GM12865 (cell line): ENCODE measurements around the gene SYNRG.
"Not testable (repeated sequence)": the region's sequence is repeated elsewhere in the genome, so short reads cannot be mapped to it uniquely, and the experiment has no call there.

Experiments
- DNase-seq: peaks from one replicate; pipeline ENCODE4 v3.0.0; 2010; ENCODE audit warnings: low read depth
- H3K4me3 ChIP-seq: 2 replicates; pipeline ENCODE4 v1.5.1; 2011; ENCODE audit warnings: mild to moderate bottlenecking, low read depth, low read length, control low read depth
- TF ChIP-seq, protein P1 (sequence below): IDR thresholded peaks from 2 replicates; pipeline ENCODE4 v1.5.1; 2011; ENCODE audit warnings: low read length, control low read depth, low read depth, inconsistent platforms; ENCODE audit not compliant: insufficient read depth; ENCODE audit errors: missing control alignments

Gene SYNRG

DNA sequence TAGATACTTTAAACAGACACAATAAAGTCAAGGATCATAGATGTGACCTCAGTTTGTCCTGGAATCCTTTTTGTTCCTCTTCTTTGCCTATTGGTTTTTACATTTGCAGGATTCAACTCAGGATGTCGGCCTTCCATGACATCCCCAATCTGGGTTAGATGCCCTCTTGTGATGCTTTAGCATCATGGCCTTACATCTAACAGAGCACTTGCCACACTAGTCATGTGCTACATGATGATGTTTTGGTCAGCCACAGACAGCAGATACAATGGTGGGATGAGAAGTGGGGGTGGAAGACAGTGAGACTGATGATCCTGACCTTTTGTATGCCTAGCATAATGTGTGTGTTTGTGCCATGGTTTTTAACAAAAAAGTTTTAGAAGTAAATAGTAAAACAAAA, 1.8 kb upstream of the SYNRG start:
- no peak overlapping the region for H3K4me3 ChIP-seq
- TF ChIP-seq, protein P1, sequence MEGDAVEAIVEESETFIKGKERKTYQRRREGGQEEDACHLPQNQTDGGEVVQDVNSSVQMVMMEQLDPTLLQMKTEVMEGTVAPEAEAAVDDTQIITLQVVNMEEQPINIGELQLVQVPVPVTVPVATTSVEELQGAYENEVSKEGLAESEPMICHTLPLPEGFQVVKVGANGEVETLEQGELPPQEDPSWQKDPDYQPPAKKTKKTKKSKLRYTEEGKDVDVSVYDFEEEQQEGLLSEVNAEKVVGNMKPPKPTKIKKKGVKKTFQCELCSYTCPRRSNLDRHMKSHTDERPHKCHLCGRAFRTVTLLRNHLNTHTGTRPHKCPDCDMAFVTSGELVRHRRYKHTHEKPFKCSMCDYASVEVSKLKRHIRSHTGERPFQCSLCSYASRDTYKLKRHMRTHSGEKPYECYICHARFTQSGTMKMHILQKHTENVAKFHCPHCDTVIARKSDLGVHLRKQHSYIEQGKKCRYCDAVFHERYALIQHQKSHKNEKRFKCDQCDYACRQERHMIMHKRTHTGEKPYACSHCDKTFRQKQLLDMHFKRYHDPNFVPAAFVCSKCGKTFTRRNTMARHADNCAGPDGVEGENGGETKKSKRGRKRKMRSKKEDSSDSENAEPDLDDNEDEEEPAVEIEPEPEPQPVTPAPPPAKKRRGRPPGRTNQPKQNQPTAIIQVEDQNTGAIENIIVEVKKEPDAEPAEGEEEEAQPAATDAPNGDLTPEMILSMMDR = no peak
- DNase-seq = no peak

DNA sequence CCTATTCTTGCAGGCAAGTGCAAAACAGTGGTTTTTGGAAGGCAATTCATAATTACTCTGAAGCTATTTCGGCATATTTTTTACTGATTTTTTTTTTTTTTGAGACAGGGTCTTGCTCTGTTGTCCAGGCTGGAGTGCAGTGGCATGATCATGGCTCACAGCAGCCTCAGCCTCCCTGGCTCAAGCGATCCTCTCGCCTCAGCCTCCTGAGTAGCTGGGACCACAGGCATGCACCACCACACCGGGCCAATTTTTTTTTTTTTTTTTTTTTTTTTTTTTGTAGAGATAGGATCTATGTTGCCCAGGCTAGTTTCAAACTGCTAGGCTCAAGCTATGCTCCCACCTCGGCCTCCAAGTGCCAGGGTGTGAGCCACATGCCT, 813 bp upstream of the SYNRG start:
- DNase-seq = not testable (repeated sequence)
- H3K4me3 ChIP-seq = peak overlapping the region; percentile 100

DNA sequence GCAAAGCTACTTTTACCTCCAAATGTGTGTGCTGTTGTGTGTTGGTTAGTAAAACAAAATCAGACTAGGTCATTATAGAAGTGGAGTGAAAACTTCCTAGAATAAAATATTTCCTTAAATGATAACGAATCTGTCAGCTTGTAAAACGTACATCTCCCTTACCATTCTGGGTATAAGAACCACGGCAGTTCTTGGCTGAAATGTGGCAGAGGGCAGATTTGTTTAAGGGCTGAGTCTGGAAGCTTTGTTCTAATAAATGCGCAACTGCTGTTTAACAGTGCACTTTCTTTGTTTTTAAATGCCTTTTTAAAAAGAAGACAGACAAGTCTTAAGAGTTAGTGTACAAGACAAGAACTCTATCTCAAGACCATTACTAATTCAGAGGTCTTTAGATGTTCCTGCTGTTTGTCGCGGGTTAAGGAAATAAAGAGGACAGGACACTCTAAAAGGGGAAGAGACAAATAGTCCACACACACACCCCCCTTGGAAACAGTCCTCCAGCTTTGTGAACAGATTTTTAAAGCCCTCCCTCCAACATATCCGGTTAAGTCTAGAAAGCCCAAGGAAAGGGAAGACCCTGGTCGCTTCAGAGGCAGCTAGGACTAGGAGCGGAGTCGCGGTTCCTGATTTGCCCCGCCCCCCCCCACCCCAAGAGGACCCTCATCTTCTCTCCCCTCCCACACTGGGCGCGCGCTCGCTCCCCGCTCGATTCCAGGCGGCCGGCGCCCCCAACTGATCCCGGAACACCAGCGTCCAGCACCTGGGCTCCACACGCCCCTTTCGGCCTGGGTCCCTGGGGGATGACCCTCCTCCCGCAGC, 658 bp downstream of the SYNRG start:
- TF ChIP-seq, protein P1 = no peak
- H3K4me3 ChIP-seq = peak overlapping the region; percentile 100
- DNase-seq = peak; percentile 47

DNA sequence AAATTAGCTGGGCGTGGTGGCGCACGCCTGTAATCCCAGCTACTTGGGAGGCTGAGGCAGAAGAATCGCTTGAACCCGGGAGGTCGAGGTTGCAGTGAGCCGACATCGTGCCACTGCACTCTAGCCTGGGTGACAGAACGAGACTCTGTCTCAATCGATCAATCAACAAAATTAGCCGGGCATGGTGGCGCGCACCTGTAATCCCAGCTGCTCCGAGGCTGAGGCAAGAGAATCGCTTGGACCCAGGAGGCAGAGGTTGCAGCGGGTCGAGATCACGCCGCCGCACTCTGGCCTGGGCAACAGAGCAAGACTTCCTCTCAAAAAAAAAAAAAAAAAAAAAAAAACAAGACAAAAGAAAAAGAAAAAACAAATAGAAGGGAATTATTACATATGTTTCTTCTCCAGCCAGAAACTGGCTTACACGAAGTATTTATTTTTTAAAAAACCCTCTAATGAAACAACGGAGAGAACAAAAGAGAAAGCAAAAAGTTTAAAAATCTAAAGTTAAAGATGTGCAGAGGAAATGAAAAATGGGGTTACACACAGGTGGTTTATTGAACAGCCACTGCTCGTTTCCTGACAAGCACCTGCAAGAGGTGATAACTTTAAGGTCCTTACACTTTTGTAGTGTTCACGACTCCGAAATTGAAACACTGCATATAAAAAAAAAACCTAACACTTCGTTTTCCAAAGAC, 1.4 kb downstream of the SYNRG start:
- peak; percentile 74 for DNase-seq
- H3K4me3 ChIP-seq = peak overlapping the region; percentile 100

DNA sequence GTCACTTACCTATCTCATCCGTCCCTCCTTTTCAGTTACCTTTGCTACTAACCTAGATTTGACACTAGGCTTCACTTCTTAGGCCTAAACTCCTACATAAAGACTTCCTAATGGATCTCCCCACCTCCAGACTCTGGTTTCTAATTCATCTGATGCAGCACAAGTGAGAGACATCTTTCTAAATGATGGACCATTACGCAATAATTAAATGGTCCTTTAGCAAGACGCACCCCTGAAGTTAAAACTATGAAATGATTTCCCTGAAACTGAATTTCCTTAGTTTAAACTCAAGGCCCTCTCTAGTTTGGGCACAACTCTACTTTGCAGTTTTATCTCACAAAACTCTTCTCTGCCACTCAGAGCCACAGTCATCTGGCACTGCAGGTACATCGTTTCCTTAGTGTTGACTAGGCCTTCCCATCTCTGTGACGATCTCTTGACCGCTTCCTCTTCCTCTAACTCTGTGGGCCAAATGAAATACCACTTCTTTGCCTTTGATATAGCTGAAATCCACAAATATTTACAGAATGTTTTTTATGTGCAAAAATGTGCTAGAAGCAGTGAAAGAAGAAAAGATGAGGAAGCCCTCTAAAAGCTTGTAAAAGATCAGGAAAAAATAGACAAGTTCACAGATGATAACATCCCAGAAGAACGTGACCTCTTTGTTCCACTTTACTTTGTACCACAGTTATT, 3.3 kb downstream of the SYNRG start:
- DNase-seq = peak; percentile 62
- TF ChIP-seq, protein P1 = no peak
- H3K4me3 ChIP-seq = no peak overlapping the region

More for the DNA sequence above, 1.4 kb downstream of the SYNRG start:
- TF ChIP-seq, protein P1 = no peak

DNA sequence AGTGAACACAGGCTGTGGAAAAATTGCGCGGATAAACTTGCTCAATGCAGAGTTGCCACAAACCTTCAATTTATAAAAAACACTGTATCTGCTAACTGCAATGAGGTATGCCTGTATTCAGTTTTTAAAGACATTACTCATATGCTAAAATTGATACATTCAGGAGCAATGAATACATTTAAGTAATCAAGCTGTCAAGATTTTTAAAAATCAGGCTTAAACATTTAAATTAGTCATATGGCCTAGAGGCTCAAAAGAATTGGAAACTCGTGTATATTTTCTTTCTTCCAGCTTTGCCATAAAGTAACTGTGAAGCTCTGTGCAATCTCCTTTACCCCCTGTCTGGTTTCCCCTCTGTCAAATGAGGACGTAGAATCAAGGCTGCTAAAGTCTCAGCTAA, 4.1 kb downstream of the SYNRG start:
- no peak for DNase-seq
- TF ChIP-seq, protein P1 = no peak
- H3K4me3 ChIP-seq = no peak overlapping the region

DNA sequence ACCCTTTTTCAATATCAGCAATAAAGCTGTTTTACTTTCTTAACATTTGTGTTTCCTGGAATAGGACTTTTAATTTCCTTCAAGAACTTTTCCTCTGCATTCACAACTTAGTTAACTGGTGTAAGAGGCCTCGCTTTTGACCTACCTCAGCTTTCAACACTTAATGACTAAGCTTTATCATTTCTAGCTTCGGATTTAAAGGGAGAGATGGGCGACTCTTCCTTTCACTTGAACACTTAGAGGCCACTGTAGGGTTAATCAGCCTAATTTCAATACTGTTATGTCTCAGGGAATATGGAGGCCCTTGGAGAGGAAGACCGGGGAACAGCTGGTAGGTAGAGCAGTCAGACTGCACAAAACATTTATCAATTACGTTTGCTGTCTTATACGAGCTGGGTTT, 4.7 kb downstream of the SYNRG start:
- TF ChIP-seq, protein P1 = no peak
- no peak overlapping the region for H3K4me3 ChIP-seq
- DNase-seq = no peak
